Endothelial cell of umbilical vein (primary cell): ENCODE measurements around the gene TICAM1. TPM values are rescaled to one million over a fixed set of nuclear protein-coding genes. Genes with fewer than 3 reads are reported as not detected.

ENCODE experiments used
- BruUV-seq: library from RNA; stranded (reverse); fragments of 400-500 nt; replicated peaks from 2 replicates; lab custom pipeline; 2021; lab: Mats Ljungman, UMichigan
- CTCF ChIA-PET: fragments of 300-600, 350-600 bp; sonication (Branson Sonifier 250); formaldehyde crosslinking; loops from one replicate; lab custom pipeline; 2021; ENCODE audit warnings: antibody characterized with exemption, inconsistent platforms; lab: Charles Lee
- POLR2A ChIA-PET: fragments of 300-600, 350-600 bp; sonication (Branson Sonifier 250); formaldehyde crosslinking; loops from one replicate; lab custom pipeline; 2021; ENCODE audit warnings: antibody characterized with exemption, inconsistent platforms; lab: Charles Lee
- DNase-seq: peaks from one replicate; pipeline ENCODE4 v3.0.0-alpha.2; 2011; ENCODE audit warnings: low read depth, low spot score
- FAIRE-seq: peaks from 2 replicates; lab custom pipeline; 2011; peaks lifted over from hg19 to GRCh38; lab: Jason Lieb, UNC
- H2AFZ ChIP-seq: 2 replicates; pipeline ENCODE4 v1.6.0; 2012; ENCODE audit warnings: low read depth, low read length, control low read depth, inconsistent platforms
- H3K27ac ChIP-seq: 2 replicates; pipeline ENCODE4 v1.5.1; 2011; ENCODE audit warnings: low read depth, mild to moderate bottlenecking, control low read depth, low read length, moderate library complexity; ENCODE audit not compliant: insufficient read depth
- H3K27me3 ChIP-seq, 2 experiments: 2 replicates each; pipeline versions ENCODE4 v1.6.0 to v1.6.1; 2011; ENCODE audit warnings: low read length in 2 of 2, mixed read lengths in 1 of 2; ENCODE audit not compliant: control insufficient read depth in 2 of 2, insufficient read depth in 2 of 2
- H3K36me3 ChIP-seq, 2 experiments: 2 replicates in 1 of 2; 3 replicates in 1 of 2; pipeline ENCODE4 v1.5.1; 2011; ENCODE audit warnings: low read length in 2 of 2, mild to moderate bottlenecking in 1 of 2, moderate library complexity in 1 of 2; ENCODE audit not compliant: control insufficient read depth in 2 of 2, insufficient read depth in 2 of 2; ENCODE audit errors: extremely low read depth in 1 of 2
- H3K4me1 ChIP-seq: 3 replicates; pipeline ENCODE4 v1.5.1; 2011; ENCODE audit warnings: mild to moderate bottlenecking, low read length; ENCODE audit not compliant: control insufficient read depth, insufficient read depth; ENCODE audit errors: extremely low read depth
- H3K4me2 ChIP-seq: 2 replicates; pipeline ENCODE4 v1.6.1; 2011; ENCODE audit warnings: low read length, control low read depth, mixed read lengths; ENCODE audit not compliant: insufficient read depth
- H3K4me3 ChIP-seq, 3 experiments: fragments of 200-600 bp in 1 of 3; sonication (generic), shearing (Covaris generic) in 1 of 3; replicated peaks in 1 of 3; 2 replicates each; pipeline ENCODE4 v1.5.1; 2011 to 2016; ENCODE audit warnings: control low read depth in 3 of 3, low read length in 3 of 3, mild to moderate bottlenecking in 2 of 3, inconsistent platforms in 1 of 3, low read depth in 1 of 3, moderate library complexity in 1 of 3; ENCODE audit not compliant: insufficient read depth in 1 of 3
- H3K79me2 ChIP-seq: 2 replicates; pipeline ENCODE4 v1.6.0; 2012; ENCODE audit warnings: low read length, inconsistent platforms; ENCODE audit not compliant: control insufficient read depth, insufficient read depth
- H3K9ac ChIP-seq: replicated peaks from 2 replicates; pipeline ENCODE3; 2011; ENCODE audit warnings: low read length, control low read depth; ENCODE audit not compliant: insufficient read depth; ENCODE audit errors: extremely low read depth
- H3K9me1 ChIP-seq: replicated peaks from 3 replicates; pipeline ENCODE4 v1.6.0; 2011; ENCODE audit warnings: mild to moderate bottlenecking, low read length; ENCODE audit not compliant: control insufficient read depth, insufficient read depth; ENCODE audit errors: extremely low read depth
- H3K9me3 ChIP-seq: replicated peaks from 2 replicates; pipeline ENCODE4 v1.5.1; 2012; ENCODE audit warnings: low read length, inconsistent platforms; ENCODE audit not compliant: control insufficient read depth, insufficient read depth
- H4K20me1 ChIP-seq: replicated peaks from 2 replicates; pipeline ENCODE3; 2011; ENCODE audit warnings: mild to moderate bottlenecking, low read length; ENCODE audit not compliant: control insufficient read depth, insufficient read depth; ENCODE audit errors: extremely low read depth
- CTCF ChIP-seq, 2 donors: IDR thresholded peaks; 1 replicate in 1 of 2; 2 replicates in 1 of 2; pipeline ENCODE4 v1.5.1; 2011; ENCODE audit warnings: low read length in 2 of 2, mild to moderate bottlenecking in 2 of 2, moderate library complexity in 2 of 2, control low read depth in 1 of 2, inconsistent platforms in 1 of 2, low read depth in 1 of 2; ENCODE audit not compliant: insufficient read depth in 1 of 2; ENCODE audit errors: extremely low read depth in 1 of 2
- FOS ChIP-seq: IDR thresholded peaks from 2 replicates; pipeline ENCODE4 v1.6.1; 2011; ENCODE audit warnings: mild to moderate bottlenecking, low read length, moderate library complexity, borderline replicate concordance; ENCODE audit not compliant: insufficient read depth
- MYC ChIP-seq: IDR thresholded peaks from one replicate; pipeline ENCODE4 v1.6.1; 2011; ENCODE audit warnings: mild to moderate bottlenecking, low read depth, low read length
- dilution Hi-C: fragments of 300-500 bp; cut with MboI; formaldehyde crosslinking; loops from one replicate; pipeline ENCODE4 v1.15.0; 2019; ENCODE audit warnings: low sequenced_read_pairs; ENCODE audit not compliant: extremely low pct_ligation_motif_present
- intact Hi-C: fragments of 100-400 bp; cut with micrococcal nuclease; formaldehyde crosslinking; loops from one replicate; pipeline ENCODE4 v1.10.0; 2022
- polyA plus RNA-seq, 4 experiments: library from polyadenylated mRNA; depleted of rRNA in 3 of 4; stranded (reverse) in 3 of 4; unstranded in 1 of 4; fragments of >200 nt; gene quantifications; 2 replicates each; pipeline versions ENCODE4 v1.2.1 to v1.2.3, GENCODE V29; 2011 to 2012; ENCODE audit warnings: missing spikeins in 1 of 4
- total RNA-seq: library from RNA; stranded (reverse); gene quantifications from 2 replicates; pipeline ENCODE4 v1.2.3, GENCODE V29; 2021

Gene TICAM1
- total and polyA plus RNA-seq, 2 donors (not counting 3 experiments of a cell fraction or from before 2014, with no cell fraction given): 4.8 to 17.6 TPM

- no peaks in the 10 kb centered on the region for H3K79me2 ChIP-seq
- intact Hi-C loops (loop anchor here (1.0 kb wide), 1 partner anchor 72 kb away; no protein-coding TSS in a partner anchor), dilution Hi-C loops (no loop called here)
- no TSS peak for BruUV-seq
- POLR2A ChIA-PET: no interaction called here
- no peak overlapping the region for H3K27ac ChIP-seq
- H3K4me1 ChIP-seq: no peaks in the 10 kb centered on the region
- no peak overlapping the region for H3K4me3 ChIP-seq
- H3K9me1 ChIP-seq: no peaks in the 10 kb centered on the region
- no peak overlapping the region for H2AFZ ChIP-seq
- peak; percentile 56 for DNase-seq
- no peaks in the 10 kb centered on the region for H3K36me3 ChIP-seq
- CTCF ChIA-PET: interaction anchor here (0.6 to 10.2 kb wide), 11 partner anchors 13 to 281 kb away, joined by 3 to 514 read pairs (median 5); partner anchors contain the start of gene FEM1A
- H3K27me3 ChIP-seq: no peaks in the 10 kb centered on the region
- TF ChIP-seq FOS (no peak), CTCF (IDR thresholded peaks at IDR 0.05; ENCODE audit: extremely low read depth in 1 of 2, insufficient read depth in 1 of 2, low read depth in 1 of 2, low read length in 2 of 2) (peak; percentile 77 to 95)
- H3K4me2 ChIP-seq: no peak overlapping the region
- FAIRE-seq: peak; percentile 88
- H3K9ac ChIP-seq: no peak overlapping the region
- no peaks in the 10 kb centered on the region for H3K9me3 ChIP-seq
- no peaks in the 10 kb centered on the region for H4K20me1 ChIP-seq
Measured at GRCh38 chr19:4803736-4804695, 27.5 kb downstream of the TICAM1 start.

GRCh38 chr19:4802711-4803110 lies 28.8 kb downstream of the TICAM1 start:
- dilution Hi-C loops (no loop called here), intact Hi-C loops (no loop called here)
- BruUV-seq: no TSS peak
- Histone ChIP-seq H2AFZ (no peak overlapping the region), H3K4me3 (no peak overlapping the region), H3K9ac (no peak overlapping the region), H3K9me1 (no peaks in the 10 kb centered on the region), H3K9me3 (no peaks in the 10 kb centered on the region), H3K36me3 (no peaks in the 10 kb centered on the region), H3K27me3 (no peaks in the 10 kb centered on the region), H3K79me2 (no peaks in the 10 kb centered on the region), H3K27ac (no peak overlapping the region), H3K4me2 (no peak overlapping the region), H4K20me1 (no peaks in the 10 kb centered on the region), H3K4me1 (no peaks in the 10 kb centered on the region)
- DNase-seq (no peak), FAIRE-seq (no peak)
- CTCF ChIA-PET: interaction anchor here (1.5 to 3.1 kb wide), 2 partner anchors 11 to 69 kb away, joined by 4 to 17 read pairs; partner anchors contain the start of gene FEM1A
- POLR2A ChIA-PET: no interaction called here
- no peak for TF ChIP-seq MYC
